ENCODE data around the gene TRIM49D1. TPM values are rescaled to one million over a fixed set of nuclear protein-coding genes. Genes with fewer than 3 reads are reported as not detected.
"Not testable (repeated sequence)": the region's sequence is repeated elsewhere in the genome, so short reads cannot be mapped to it uniquely, and the experiment has no call there.

TRIM49D1 gene, protein sequence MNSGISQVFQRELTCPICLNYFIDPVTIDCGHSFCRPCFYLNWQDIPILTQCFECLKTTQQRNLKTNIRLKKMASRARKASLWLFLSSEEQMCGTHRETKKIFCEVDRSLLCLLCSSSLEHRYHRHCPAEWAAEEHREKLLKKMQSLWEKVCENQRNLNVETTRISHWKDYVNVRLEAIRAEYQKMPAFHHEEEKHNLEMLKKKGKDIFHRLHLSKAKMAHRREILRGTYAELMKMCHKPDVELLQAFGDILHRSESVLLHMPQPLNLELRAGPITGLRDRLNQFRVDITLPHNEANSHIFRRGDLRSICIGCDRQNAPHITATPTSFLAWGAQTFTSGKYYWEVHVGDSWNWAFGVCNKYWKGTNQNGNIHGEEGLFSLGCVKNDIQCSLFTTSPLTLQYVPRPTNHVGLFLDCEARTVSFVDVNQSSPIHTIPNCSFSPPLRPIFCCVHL
- not detected for total RNA-seq

- DNase-seq (ENCODE audit: low spot score) = no peak
Measured at GRCh38 chr11:89922195-89922660, at the start of gene TRIM49D1. TSS of gene TRIM49D1 (minus strand) at chr11:89922245. CDS start at chr11:89917710, 4,535 bp downstream.

GRCh38 chr11:89965737-89966136, 43.7 kb upstream of the TRIM49D1 start, which contains the start of gene TRIM64:
TSS of gene TRIM64 (plus strand) at chr11:89966037. CDS start at chr11:89968504, 2,467 bp downstream.
- DNase-seq (ENCODE audit: low spot score) = not testable (repeated sequence)

DNA sequence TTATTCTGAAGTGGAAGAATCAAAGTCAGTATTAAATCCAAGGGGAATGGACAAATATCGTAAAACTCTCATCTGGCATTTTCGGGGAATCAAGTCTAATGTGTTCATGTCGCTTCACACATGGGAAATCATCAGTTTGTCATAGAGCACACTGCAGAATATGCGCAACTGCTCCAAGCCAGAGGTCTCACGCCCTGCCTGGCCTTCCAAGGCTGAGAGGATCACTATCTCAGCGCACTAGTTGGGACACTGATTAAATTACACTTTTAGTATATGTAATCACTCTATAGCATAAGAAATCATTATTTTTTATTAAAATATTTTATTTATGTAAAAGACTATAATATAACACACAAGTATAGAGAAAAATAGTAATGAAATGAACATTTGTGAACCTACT, 38.8 kb upstream of the TRIM49D1 start:
- DNase-seq (ENCODE audit: low spot score) = not testable (repeated sequence)

DNA sequence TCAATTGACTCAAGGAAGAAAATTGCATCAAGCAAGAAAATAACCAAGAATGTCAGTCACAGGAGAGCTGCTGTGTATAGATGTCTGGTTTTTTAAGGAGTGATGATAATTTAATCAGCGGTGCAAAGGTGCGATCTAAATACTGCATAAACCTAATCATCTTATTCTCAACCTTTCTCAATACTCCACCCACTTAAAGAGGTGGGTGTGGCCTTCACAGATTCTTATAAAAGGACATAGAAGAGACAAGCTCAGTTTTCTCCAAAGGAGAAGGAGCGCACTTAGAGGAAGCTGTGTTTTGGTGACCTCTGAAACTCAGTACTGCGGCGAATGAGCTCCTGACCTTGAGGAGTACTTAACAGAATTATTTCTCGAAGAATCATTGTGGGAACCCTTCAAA, 1.7 kb upstream of the TRIM49D1 start, which contains the start of gene TRIM49D2:
TRIM49D2 (plus strand) TSS at position 301 of the 400 bp plus-strand sequence. CDS start 2,698 bp downstream, outside the sequence.
- DNase-seq (ENCODE audit: low spot score) = not testable (repeated sequence)

- not testable (repeated sequence) for DNase-seq (ENCODE audit: low spot score)
Measured at GRCh38 chr11:89900809-89901208, 21.2 kb downstream of the TRIM49D1 start.

- not testable (repeated sequence) for DNase-seq (ENCODE audit: low spot score)
Measured at GRCh38 chr11:89893245-89893644, 28.8 kb downstream of the TRIM49D1 start.

GRCh38 chr11:89877511-89877910, 44.5 kb downstream of the TRIM49D1 start:
- DNase-seq (ENCODE audit: low spot score) = not testable (repeated sequence)

GRCh38 chr11:89872588-89872987, 49.5 kb downstream of the TRIM49D1 start:
- not testable (repeated sequence) for DNase-seq (ENCODE audit: low spot score)

- not testable (repeated sequence) for DNase-seq (ENCODE audit: low spot score)
Measured at GRCh38 chr11:89865223-89865622, 56.8 kb downstream of the TRIM49D1 start.

- DNase-seq (ENCODE audit: low spot score) = peak; percentile 32
Measured at GRCh38 chr11:89863906-89864704, 57.9 kb downstream of the TRIM49D1 start.

Other genes with a start within 250 kb of the TRIM49D1 start
- not detected for gene TRIM77, start 211.9 kb downstream of the TRIM49D1 start, total RNA-seq
- gene TRIM49, start 113.7 kb downstream of the TRIM49D1 start, total RNA-seq = not detected
- gene TRIM64B, start 43.8 kb downstream of the TRIM49D1 start, total RNA-seq = not detected
- not detected for gene TRIM49D2, start 1.8 kb upstream of the TRIM49D1 start, total RNA-seq
- not detected for gene TRIM64, start 43.8 kb upstream of the TRIM49D1 start, total RNA-seq
- not detected for gene TRIM49C, start 108.9 kb upstream of the TRIM49D1 start, total RNA-seq
- not detected for gene UBTFL1, start 163.7 kb upstream of the TRIM49D1 start, total RNA-seq
- 4.8 TPM for gene NAALAD2, start 212.4 kb upstream of the TRIM49D1 start, total RNA-seq